Ecto neural progenitor cell (in vitro differentiated cells): ENCODE data around the gene RACGAP1.
"Not testable (repeated sequence)": the region's sequence is repeated elsewhere in the genome, so short reads cannot be mapped to it uniquely, and the experiment has no call there.

Experiments used
- DNase-seq: peaks from one replicate; pipeline ENCODE4 v3.0.0-alpha.2; 2018; ENCODE audit warnings: low spot score

Gene RACGAP1

DNA sequence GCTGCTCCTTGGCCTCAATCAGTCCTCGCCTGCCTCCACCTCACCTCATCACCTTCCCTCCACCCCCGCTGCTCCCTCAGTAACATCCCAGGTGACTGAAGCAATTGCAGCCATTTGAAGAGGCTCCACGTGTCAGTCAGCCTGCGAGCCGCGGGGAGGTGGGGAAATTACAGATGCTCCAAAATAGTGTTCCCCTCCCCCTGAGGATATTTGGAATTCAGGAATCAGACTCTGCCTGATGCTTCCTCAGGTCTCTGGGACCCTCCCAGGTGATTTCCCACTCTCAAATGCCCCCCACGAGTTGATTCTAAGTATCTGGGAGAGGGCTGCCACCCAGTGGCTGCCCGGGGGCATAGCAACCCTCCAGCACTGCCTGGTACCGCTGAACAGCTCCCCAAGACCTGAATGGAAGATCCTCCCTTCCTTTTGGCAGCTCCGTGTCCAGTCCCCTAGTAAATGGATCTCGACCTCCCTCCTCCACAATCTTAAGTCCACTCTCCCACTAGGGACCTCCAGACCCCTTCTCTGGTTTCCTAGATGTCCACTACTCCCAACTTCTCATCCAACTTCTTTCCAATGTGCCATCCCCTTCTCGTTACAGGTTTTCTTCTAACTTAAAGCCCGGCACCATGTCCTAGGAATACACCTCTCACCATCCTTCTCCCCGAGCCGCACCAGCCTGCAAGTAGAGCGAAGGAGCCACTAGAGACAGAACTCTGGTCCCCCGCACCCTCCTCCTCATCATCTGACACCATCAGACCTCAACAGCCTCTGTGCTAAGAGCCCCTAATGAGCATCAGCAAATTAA is 30.7 kb upstream of the RACGAP1 start:
- peak; percentile 82 for DNase-seq

DNA sequence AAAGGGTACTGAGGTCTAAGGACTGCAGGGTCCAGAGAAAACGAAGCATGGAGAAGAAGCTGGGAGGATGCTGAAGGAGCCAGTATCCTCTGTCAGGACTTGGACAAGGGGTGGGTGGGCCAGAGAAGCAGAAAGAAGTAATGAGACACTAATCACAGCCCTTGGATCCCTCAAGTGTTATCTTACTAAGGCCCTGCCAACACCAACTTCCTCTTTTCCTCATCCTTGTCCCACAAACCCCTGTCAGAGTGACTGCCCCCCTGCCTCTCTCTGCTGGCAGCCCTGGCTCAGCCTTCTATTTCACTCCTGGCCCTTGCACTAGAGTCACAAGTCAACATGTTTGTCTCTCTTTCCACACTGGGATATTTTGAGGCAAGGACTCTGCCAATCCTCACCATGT is 28.3 kb upstream of the RACGAP1 start:
- DNase-seq: no peak

DNA sequence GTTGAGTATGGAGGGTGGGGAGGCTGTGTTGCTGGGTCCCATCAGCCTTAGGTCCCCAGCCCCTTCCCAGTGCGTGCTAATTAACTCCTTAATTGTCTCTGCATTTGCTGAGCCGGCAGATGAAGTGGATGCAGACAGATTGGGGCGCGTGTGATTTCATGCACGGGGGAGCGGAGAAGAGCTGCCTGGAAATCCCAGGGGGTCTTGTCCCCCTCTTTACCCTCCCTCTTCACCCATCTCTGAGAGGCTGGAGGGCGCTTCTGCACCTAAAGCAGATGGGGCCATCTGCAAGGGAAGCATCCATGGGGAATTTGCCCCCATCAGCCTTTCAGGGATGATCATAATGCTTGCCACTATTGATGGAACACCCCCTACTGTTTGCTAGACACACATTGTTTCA is 27.7 kb upstream of the RACGAP1 start:
- DNase-seq: no peak

DNA sequence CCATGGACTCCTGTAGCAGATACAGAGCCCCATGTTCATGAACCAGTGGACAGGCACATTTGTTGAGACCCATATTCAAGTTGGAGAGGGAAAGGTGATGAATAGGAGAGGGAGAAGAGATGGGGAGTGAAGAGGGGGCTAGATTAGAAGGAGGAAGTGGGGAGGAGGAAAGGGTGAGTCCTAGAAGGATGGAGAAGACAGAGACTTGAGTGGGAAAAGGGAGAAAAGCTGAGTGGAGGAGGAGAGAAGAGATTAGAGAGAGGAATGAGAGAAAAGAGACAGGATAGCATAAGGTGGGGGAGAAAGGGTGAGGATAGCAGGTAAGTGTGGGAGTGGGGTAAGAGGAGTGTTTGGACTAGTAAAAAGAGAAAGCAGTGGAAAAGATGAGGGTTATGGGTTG is 27.2 kb upstream of the RACGAP1 start:
- DNase-seq: no peak

DNA sequence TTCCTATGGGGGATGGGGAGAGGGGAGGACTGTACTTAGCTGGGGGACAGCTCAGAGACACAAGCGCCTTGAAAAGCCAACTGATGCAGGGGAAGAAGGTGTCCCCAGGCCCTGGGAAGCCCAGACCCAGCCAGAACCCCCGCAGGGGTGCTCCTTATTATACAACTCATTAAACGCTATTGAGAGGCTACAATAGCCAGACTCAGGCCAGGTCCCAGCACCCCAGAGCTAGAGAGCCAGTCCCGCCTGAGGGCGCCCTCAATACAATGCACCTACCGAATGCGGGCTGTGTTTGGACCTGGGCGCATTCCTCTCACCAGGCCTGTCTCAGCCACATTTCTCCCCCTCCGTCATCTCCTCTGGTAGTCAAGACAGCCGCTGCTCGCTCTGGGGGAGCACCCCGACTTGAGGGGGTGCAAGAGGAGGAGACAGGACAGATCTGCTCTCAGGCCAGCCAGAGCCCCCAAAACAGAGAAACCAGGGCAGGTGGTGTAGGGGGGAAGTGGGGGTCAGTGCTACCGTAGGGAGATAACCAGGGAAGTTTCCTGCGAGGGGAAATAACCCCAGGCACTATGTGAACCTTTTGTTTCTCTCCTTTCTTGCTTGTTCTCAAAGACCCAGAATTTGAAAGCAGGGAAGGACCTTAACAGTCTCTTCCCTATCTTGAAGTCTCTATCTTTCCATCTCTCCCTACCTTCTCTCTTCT is 26.0 kb upstream of the RACGAP1 start:
- peak; percentile 77 for DNase-seq

DNA sequence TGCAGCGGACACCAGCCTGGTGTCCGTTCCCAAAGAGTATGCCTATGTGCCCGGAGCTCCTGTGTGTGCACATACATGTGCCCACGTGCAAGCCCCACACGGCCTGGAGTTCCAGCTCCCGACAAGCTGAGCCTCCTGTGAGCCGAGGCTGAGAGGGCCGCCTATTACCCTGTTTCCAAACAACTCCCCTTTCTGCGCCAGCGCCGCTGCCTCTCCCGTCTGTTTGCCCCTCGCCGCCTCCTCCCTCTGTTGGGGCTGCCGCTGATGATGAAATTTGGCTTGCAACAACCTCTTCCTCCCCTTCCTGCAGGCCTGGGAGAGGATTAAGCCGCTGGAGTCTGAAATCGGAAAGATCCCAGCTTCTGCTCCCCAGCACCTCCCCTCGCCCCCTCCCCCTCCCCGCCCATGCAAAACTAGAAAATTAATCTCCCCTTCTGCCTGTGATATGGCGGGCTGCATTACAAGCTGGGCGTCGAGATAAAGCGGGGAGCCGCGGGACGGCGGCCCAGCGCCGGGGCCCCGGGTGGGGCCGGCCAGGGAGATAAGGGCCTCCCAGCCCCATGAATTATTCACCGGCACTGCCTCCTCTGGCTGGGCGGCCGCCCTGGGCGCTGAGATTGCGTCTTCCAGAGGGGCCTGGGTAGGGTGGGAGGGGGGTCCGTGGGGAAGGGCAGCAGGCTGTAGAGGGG is 25.3 kb upstream of the RACGAP1 start:
- DNase-seq: peak; percentile 87

DNA sequence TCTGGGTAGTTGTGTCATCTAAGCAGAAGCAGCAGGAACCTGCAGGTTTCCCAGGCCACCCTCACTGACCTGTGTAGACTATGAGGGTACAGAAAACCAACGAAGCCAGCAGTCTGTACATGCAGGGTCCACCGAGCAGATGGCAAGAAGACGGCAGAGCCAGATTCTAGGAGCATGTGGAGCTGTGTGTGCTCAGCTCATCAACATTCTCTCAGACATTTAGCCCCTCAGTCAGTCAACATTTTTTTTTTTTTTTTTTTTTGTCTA is 24.8 kb upstream of the RACGAP1 start:
- DNase-seq: no peak

DNA sequence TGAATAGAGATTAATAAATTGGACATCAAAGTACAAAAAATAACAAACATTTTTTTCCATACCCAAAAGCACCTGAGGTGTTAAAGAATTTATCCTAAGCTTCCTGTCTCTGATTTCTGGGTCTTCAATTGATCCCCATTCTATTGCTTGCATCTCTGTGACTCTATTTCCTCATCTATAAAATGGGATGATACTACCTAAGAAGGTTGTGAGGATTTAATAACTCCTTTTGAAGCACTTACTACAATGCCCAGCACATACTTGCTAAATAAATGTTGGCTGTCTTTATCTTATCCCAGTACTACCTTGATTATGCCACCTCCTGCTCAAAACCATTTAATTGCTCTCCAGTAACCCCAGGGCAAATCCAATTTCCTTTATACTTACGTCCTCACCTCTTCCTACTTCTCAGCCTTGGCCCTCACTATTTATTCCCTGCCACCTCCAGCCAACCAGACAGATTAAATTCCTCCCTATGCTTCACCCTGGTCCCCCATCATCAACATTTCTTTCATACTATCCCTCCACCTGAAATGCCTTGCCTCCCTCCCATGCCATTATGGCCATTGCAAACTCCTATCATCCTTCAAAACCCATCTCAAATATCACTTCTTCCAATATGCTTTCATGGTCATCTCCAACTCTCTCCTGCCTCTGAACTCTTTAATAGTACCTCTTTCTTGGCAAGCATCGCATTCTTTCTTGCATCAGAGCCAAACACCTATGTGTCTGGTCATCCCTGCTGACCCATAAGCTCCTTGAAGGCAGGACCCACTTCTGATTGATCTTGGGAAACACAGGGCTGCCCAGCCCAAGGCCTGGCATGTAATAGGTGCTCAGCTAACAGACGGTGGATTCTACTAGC is 24.2 kb upstream of the RACGAP1 start:
- no peak for DNase-seq

DNA sequence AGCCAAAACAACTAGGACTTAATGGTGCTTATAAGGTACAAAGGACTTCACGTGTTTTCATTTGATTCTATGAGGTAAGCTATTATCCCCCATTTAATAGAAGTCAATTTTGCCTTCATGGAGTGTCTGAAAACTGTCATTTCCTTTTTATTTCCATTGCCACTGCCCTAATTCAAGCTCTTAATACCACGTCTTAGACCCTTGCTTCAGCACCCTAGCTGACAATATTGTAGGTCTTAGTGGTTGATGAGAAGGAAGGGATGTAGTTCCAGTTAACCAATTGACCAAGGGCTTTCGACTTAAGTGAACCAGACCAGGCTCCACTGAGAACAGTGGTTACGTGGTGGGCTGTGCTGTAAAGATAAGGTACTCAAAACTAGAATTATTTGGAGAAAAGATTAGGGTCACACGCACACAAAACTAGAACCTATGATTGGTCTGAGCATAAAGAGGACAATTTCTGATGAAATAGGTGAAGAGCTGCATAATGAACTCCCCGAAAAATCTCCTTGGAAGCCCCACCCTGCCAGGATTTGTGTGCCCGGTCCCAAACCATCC is 22.5 kb upstream of the RACGAP1 start:
- DNase-seq: no peak

DNA sequence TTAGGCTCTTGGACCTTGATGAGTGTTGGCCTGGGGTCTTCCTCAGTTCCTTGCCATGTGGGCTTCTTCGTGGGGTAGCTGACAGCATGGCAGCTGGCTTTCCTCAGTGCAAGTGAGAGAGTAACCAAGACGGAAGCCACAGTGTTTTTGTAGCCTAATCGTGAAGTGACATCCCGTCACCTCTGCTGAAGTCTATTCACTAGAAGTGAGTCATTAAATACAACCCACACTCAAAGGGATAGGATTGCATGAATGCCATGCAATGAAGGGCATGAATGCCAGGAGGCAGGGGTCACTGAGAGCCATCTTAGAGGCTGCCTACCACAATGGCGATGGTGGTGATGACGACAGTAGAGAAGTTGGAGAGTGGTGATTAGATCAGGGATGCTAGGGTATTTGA is 18.6 kb upstream of the RACGAP1 start:
- no peak for DNase-seq

DNA sequence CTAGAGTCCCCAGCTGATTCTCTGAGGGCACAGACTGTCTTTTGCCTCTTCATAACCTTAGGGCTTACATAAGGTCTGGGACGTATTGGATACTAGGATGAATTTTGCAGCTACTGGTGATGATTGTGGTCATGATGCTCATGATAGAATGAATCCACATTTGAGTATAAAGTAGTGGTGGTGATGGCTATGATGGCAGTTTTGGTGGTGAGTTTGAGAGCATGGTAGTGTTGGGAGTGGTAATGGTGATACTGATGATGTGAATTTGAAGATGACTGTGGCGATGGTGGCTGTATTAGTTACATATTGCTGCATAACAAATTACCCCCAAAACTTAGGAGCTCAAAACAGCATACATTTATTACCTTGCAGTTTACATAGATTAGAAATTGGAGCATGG is 18.0 kb upstream of the RACGAP1 start:
- no peak for DNase-seq

DNA sequence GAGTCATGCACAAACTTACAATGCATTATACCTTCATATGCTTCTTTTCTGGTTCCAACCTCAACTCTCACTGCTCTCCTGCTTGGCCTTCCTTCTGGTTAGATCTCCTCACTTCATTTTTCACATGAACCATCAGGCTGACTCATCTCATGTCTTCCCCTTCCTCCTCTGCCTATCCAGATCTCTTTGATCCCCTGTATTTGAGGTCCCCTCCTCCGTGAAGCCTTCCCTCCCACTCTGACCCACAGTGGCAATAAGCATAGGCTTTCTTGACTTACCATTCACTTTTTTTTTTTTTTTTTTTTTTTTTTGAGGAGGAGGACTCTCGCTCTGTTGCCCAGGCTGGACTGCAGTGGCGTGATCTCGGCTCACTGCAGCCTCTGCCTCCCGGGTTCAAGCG is 17.4 kb upstream of the RACGAP1 start:
- DNase-seq: no peak

DNA sequence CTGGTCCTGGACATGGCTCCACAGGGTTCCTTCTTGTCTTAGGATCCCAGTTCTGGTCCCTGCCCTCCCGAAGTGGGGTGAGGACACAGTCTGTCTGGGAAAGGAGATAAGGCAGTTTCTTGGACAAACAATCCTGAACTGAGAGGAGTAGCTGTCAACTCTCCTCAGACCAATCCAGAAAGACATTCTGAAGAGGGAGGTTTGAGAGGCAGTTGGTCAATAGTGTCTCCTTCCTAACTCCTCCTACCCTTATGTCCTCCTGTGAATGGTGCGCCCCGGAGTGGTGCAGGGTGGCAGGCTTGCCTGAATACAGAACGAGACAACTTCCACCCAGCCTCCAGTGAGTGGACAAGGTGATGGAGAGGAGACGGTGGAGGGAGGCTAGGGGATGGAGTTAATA is 16.7 kb upstream of the RACGAP1 start:
- no peak for DNase-seq

DNA sequence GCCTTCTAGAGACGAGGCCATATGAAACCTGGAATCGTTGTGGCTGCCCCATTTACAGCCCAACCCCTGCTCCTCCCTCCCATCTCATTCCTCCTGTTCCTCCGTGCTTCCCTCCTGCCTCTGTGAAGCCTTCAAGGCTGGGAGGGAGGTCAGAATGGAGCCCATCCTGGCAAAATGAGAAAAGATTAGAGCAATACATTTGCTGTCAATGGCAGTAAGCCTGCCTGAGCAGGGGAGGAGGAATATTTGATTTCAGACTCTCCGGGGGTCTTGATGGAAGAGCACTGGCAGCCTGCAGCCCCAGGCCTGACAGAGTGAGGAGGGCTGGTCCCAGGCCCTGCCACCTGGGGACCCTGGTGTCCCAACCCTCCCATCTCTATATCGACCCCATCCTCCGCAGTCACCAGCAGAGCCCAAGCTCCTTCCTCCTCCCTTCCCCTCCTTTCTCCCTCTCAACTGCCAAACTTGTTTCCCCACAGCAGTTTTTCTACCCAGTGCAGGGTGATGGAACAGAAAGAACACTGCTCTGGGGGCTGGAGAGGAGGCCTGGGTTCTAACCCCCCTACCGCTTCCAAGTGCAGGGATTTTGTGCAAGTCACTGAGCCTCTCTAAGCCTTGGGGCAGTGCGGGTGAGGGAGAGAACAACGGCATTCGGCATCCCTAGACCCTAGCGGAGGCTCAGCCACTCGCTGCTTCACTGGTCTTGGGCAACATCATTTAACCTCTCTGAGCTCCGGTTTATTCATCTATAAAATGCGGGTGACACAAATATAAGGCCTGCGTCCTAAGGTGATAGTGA is 16.0 kb upstream of the RACGAP1 start:
- DNase-seq: no peak

DNA sequence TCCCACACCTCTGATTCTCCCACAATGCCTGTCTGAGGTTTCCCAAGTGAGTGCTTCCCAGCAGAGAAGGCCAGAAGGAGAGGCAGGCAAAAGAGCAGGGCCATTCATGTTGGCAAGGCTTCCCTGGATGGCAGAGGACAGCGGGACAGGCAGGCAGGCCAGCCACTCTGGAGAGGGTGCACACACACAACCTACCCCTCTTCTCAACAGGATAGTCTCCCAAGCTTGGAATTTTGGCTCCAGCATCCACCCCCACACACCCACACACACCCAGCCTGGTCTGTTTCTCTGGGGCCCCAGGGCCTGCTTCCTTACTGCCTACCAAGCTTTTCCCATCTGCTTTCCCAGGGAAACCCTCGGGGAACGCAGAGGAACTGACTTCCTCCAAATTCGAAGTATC is 15.4 kb upstream of the RACGAP1 start:
- no peak for DNase-seq

DNA sequence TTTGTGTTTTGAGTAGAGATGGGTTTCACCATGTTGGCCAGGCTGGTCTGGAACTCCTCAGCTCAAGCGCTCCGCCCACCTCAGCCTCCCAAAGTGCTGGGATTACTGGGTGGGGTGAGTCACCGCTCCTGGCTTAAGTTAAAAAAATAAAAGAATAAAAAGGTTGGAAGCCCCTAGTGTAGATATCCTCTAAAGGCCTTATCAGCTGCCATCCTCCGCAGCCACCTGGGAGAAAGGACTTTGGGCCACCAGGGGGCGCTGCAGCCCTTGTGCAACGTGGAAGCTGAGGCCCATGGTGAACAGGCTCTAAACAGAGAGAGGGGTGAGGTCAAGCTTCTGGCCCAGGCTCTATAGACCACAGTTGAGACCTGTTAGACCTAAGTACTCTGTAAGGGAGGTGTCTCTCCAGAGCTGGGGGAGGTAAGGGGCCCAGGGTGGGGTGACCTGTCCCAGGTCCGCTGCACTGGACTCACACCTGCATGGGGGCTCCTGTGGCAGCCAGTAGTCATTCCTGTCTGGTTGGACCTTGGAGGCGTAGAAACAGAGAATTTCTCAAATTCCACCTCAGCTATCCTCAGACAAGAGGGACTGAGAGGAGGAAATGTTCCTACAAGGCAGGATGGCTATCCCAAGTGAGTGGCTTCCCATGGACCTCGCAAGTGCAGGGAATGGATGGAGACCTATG is 14.0 kb upstream of the RACGAP1 start:
- peak; percentile 97 for DNase-seq

DNA sequence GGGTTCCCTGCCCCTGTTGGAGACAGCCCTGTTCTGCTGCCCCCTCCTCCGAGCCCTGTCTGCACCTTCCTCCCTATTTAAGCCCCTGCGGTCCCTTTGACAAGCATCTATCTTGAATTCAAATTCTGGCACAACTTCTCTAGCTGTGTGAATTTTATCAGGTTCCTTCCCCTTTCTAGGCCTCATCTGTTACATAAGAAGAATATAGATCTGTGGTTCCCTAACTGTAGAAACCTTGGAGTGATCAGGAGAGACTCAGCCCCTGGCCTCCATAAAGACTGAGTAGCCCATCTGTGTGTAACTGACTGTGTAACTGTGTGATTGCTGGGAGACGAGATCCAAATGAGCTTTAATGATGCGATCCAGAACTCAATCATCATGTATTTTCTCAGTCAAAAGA is 13.0 kb upstream of the RACGAP1 start:
- DNase-seq: no peak

DNA sequence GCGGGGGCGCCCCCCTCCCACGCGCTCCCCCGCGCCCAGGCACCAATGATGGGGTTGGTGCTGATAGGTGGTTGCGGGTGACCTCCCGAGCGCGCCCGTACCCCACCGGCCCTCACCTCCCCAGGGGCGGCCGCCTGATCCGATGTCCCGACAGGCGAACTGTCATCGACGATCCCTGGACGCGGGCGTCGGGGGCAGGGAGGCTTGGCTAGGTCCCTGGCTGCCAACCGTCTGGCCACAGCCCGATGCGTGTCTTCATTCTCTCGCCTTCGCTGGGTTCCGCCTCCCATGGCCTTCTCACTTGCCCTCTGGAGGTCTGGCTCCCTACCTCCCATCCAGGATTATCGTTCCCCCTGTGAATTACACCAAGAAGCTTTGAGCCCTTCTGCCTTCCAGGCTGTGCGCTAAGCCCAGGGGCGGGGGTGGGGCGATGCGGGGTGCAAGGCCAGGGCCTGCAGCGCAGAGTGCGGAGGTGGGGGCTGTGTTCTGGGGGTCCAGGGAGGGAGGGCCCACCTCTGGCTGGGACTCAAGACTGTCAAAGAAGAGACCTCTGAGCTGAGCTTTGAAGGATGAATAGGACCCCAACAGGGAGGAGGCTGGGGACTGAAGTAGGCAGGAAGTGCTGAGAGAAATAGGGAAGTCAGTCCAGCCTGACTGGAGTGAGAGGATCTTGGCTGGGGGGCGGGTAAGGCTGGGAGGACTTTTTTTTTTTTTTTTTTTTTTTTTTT is 7.7 kb upstream of the RACGAP1 start:
- DNase-seq: peak; percentile 80

DNA sequence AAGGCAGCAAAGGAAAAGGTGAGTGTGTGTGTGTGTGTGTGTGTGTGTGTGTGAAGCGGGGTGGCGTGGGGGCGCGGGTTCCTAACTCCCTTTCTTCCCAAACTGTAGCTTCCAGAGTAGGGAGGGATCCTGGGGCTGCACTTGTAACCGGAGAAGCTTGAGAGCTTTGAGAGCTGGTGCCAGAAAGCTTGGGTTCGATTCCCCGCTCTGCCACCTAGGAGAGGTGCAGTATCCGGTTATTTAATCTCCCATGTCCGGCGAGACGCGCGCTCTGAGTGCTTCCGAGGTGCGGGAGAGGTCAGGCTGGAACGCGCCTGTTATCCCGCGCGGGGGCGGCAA is 7.2 kb upstream of the RACGAP1 start:
- DNase-seq: no peak

DNA sequence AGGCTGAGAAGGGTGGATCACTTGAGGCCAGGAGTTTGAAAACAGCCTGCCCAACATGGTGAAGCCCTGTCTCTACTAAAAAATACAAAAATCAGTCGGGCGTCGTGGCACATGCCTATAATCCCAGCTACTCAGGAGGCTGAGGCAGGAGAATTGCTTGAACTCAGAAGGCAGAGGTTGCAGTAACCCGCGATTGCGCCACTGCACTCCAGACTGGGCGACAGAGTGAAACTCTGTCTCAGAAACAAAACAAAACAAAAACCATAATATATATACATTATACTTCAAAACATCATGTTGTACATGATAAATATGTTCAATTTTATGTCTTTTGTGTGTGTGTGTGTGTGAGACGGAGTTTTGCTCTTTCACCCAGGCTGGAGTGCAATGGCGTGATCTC is 5.2 kb upstream of the RACGAP1 start:
- not testable (repeated sequence) for DNase-seq
